DMS153 (cell line): ENCODE measurements around the gene SPATA33.
"Not testable (repeated sequence)": the region's sequence is repeated elsewhere in the genome, so short reads cannot be mapped to it uniquely, and the experiment has no call there.

Experiments
- DNase-seq: peaks from one replicate; lab custom pipeline; 2025; lab: John Stamatoyannopoulos, UW

SPATA33 gene

DNA sequence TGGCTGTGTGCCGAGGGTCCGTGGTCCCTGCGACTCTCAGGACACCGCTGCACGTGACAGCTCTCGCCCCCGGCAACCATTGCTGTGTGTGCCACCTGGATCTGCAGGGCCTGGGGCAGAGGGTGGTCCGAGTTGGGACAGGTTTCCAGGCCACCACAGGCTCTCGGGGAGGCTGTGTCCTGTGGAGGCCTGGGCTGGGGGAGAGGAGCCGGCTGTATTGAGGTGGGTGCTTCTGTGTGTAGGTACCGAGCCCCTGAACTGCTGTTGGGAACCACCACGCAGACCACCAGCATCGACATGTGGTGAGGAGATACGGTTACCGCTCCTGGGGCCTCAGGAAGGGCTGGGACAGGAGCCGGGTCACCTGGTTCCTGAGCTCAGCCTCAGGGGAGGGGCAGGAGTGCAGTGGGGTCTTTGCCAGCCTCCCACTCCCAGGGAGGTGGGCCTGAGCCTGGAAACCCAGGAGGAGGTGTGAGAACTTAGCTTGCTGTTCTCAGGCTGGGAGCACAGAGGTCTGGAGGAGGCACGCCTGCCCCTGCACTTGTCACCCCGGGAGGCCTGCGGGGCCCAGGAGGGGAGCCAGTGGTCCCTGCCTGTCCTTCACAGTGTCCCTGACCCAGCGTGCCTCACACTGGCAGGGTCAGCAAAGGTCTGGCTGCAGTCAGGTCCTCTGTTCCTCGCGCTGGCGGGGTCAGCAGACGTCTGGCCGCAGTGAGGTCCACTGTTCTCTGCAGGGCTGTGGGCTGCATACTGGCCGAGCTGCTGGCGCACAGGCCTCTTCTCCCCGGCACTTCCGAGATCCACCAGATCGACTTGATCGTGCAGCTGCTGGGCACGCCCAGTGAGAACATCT, 36.5 kb downstream of the SPATA33 start:
- DNase-seq: no peak

- DNase-seq: not testable (repeated sequence)
These were observed 37.1 kb downstream of the SPATA33 start for GRCh38 chr16:89694784-89695085.

DNA sequence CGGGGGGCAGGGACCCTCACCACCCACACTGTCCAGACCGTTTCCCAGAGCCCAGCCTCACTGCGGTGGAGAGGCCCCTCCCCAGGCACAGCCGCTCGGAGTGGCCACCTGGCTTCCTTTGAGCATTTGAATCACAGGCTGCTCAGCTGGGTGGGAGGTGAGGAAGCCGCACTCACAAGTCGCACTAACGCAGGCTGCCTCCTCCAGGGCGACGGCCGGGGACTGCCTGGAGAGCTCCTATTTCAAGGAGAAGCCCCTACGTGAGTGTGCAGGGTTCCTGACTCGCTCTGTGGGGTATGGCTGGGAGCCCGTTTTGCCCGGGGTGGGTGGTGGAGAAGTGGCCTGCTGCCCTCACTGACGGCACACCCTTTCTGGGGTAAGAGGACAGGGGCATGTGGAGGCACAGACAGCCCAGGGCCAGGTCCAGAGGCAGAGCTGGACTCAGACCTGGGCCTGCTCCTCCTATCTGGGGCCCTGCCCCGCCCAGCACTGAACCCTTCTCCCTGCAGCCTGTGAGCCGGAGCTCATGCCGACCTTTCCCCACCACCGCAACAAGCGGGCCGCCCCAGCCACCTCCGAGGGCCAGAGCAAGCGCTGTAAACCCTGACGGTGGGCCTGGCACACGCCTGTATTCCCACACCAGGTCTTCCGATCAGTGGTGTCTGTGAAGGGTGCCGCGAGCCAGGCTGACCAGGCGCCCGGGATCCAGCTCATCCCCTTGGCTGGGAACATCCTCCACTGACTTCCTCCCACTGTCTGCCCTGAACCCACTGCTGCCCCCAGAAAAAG, 37.6 kb downstream of the SPATA33 start:
- DNase-seq: no peak

DNA sequence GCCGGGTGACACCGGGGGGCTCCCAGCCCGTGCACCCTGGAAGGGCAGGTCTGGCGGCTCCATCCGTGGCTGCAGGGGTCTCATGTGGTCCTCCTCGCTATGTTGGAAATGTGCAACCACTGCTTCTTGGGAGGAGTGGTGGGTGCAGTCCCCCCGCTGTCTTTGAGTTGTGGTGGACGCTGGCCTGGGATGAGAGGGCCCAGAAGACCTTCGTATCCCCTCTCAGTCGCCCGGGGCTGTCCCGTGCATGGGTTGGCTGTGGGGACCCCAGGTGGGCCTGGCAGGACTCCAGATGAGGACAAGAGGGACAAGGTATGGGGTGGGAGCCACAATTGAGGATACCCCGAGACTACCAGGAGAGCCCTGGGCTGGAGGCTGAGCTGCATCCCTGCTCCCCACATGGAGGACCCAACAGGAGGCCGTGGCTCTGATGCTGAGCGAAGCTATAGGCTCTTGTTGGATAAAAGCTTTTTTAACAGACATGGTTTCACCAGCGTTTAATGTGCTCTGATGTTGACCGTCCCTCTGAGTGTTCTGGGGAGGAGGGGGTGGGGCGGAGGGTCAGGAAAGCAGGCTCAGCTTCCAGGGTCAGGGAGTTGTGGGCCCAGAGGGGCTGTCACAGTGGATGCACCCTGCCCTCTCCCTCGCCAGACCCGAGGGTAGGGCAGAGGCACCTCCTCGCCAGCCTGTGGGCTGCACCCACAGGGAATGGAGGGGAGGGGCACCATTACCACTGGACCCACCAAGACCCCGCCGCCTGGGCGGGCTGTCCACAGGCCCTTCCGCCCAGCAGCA, 38.4 kb downstream of the SPATA33 start:
- DNase-seq: no peak

DNA sequence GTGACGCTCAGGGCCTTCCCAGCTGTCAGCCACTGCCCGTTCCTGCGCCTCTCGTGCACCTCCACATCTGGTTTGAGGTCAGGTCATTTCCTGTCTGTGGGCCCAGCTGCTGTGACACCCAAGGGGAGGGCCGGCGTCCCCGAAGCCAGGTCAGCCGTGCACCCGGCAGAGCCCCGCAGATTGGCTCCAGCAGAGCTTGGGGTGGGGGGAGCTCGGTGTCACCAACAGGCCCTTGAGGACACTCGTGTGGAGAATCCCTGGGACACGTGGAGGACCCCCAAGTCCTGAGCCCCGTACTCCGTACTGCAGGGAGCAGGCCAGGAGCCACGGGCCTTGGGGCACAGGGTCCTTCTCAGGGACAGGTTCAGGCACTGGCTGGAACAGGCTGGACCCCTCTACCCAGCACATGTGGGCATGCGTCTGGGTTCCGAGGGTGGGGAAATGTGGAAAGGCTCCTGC, 39.1 kb downstream of the SPATA33 start:
- DNase-seq: no peak

- DNase-seq: no peak
These were observed 39.6 kb downstream of the SPATA33 start for GRCh38 chr16:89697161-89697615.

DNA sequence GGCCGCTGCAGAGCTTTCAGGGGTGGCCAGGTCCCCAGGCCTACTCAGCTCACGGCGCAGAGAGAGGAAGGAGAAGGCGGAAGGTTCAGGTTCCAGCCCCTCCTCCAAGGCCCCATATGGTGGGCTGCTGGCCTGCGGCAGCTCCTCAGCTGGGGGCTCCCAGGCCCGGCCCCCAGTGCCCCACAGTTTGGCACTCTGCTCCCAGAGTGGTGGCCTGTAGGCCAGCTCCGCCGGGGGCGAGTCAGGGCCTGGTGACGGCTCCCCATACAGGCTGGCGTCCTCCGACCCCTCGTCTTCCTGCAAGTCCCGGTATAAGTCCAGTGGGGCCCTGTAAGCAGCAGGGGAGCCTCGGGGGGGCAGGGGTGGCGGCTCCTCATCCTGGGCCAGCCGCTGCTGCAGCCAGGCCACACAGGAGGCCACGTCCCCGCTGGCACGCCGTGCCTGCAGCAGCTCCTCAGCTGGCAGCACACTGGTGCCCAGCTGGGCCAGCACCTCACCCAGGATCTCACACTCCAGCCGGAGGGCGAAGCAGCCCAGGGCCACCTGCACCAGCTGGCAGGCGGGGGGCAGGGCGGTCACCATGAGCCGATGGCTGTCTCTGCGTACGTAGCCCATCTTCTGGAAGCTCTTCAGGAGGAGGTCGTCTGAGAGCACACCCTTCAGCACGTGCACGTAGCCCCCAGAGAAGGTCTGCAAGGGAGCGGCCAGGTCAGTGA, 40.1 kb downstream of the SPATA33 start:
- DNase-seq: no peak

GRCh38 chr16:89698717-89699116, 41.1 kb downstream of the SPATA33 start:
- DNase-seq: not testable (repeated sequence)

- not testable (repeated sequence) for DNase-seq
These were observed 42.0 kb downstream of the SPATA33 start for GRCh38 chr16:89699629-89700099.

- DNase-seq: peak; percentile 99
These were observed 42.5 kb downstream of the SPATA33 start for GRCh38 chr16:89700100-89700648.

DNA sequence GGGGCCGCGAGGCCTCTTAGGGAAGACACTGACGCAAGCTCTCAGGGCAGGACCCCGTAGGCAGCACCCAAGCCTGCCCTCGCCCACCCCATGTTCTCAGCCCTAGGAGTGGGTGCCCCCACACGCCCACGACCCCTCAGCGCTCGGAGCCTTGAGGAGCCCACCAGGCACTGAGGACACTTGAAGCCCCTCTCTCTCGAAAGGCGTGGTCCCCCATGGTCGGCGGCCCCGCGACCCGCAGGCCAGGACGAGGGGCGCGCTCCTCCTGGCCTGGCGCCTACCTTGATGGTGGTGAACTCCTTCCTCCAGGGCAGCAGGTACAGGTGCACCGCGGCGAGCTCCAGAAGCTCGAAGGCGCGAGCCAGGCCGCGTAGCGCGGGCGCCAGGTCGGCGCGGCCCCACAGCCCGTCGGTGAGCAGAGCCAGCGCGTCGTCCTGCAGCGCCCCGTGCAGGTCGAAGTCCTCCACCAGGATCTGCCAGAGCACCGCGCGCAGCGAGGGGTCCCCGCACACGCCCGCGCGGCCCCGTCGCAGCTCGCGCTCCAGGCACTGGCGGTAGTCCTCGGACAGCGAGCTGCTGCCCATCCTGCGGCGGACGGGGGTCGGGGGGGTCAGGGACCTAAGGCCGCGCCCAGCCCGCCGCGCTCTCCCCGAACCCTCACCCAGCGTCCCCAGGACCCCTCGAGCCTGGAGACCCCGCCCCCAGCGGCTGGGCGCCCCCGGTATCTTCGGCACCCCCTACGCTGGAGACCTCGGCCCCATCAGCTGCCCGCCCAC, 43.2 kb downstream of the SPATA33 start:
- DNase-seq: peak; percentile 72

- DNase-seq: peak; percentile 90
These were observed 44.1 kb downstream of the SPATA33 start, which contains the start of gene SPATA2L for GRCh38 chr16:89701425-89702406. Gene SPATA2L, minus strand, starts transcription at chr16:89701705. Its CDS starts 473 bp downstream, at chr16:89701232.

- no peak for DNase-seq
These were observed 46.6 kb downstream of the SPATA33 start for GRCh38 chr16:89704281-89704680.

- DNase-seq: no peak
These were observed 47.4 kb downstream of the SPATA33 start for GRCh38 chr16:89705006-89705405.

DNA sequence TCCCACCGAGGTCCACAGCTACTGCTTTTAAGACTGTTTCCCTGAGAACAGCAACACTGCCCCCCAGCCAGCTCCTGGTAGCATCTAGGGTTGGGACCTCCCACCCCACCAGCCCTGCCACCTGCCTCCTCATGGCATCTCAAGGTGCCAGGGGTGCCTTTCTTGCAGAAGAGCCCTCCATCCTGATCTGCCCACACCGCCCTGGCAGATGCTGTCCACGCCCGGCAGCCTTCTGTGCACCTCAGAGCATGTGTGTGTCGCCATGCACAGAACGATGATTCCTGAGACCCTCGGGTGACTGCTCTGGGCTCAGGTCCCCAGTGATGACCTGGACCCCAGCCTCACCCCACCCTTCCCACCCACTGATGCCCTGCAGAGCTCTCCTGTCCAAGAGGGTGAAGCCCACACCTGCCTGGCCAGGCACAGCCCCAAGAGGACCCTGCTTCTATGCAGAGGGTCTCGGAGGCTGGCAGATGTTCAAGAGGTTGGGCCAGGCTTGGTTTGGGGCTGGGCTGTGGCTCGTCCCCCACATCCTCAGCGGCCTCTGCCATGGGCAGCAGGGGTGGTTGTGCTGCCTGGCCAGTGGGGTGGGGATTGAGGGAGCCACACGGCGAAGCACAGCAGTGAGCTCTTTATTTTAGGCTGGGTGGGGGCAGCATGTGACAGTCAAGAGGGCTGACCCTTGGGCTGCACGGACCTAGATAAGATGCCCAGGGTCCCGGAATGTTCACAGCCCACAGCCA, 49.1 kb downstream of the SPATA33 start:
- DNase-seq: no peak

DNA sequence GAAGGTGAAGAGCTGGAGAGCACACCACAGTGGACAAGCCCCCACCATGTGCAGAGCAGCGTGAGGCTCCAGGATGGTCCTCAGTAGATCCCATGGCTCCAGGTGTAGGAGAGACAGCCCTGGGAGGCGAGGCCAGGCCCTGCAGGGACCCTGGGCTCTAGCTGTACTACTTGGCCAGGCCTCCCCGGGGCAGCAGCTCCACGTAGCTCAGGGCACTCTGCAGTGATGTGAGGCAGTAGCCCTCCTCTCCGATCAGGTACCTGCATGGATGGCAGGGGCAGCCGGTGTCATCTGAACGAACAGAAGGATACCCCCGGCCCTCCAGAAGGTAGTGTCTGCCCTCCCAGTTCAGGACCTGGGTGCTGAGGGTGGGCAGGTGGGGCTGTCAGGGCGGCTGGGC, 50.1 kb downstream of the SPATA33 start:
- no peak for DNase-seq

GRCh38 chr16:89708481-89708931, 50.9 kb downstream of the SPATA33 start:
- DNase-seq: no peak

DNA sequence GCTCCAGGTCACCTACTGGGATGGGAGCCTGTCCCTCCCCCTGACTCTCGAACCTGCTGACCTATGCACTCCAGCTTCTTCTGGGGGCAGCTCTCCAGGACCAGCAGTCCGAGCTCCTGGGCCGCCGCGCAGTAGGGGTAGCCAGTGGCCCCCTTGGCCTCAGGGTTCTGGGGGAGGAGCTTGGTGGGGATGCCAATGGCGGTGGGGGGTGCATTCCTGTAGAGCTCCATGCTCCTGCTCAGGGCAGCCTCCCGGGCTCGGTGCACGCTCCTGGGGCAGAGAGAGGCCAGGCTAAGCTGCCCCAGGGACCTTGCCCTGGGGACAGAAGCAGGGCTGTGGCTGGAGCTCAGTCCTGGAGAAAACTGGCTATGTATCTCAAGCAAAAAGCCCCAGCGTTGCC, 51.5 kb downstream of the SPATA33 start:
- DNase-seq: no peak
